Cerebellar nuclear complex (tissue), 1 donor: Measurements from ENCODE around the gene NMNAT1.
"Not testable (repeated sequence)": the region's sequence is repeated elsewhere in the genome, so short reads cannot be mapped to it uniquely, and the experiment has no call there.

ENCODE experiments used
- DNase-seq, 2 experiments: peaks; one replicate each; lab custom pipeline; 2025; lab: John Stamatoyannopoulos, UW

The NMNAT1 gene

GRCh38 chr1:9942939-9943788 is at the start of gene NMNAT1, which contains the start of gene LZIC:
NMNAT1 (plus strand) TSS chr1:9943475; CDS start chr1:9972074, 28,599 bp downstream.
LZIC (minus strand) TSS chr1:9943391; CDS start chr1:9936619, 6,772 bp downstream.
- DNase-seq: peak in 1 of 2 experiments; percentile 41

GRCh38 chr1:9894115-9894514 is 49.2 kb upstream of the NMNAT1 start:
- no peak for DNase-seq

- no peak for DNase-seq
Observed at GRCh38 chr1:9900142-9901043, 42.9 kb upstream of the NMNAT1 start.

- peak; percentile 44 to 71 for DNase-seq
Observed at GRCh38 chr1:9901148-9902059, 41.9 kb upstream of the NMNAT1 start.

- DNase-seq: peak in 1 of 2 experiments; percentile 71
Observed at GRCh38 chr1:9902060-9902452, 41.2 kb upstream of the NMNAT1 start.

GRCh38 chr1:9903801-9904527 is 39.3 kb upstream of the NMNAT1 start:
- DNase-seq: no peak

GRCh38 chr1:9904596-9904995 is 38.7 kb upstream of the NMNAT1 start:
- no peak for DNase-seq

- no peak for DNase-seq
Observed at GRCh38 chr1:9905010-9905409, 38.3 kb upstream of the NMNAT1 start.

GRCh38 chr1:9906466-9906865 is 36.8 kb upstream of the NMNAT1 start:
- no peak for DNase-seq

GRCh38 chr1:9907441-9907840 is 35.8 kb upstream of the NMNAT1 start:
- no peak for DNase-seq

GRCh38 chr1:9908871-9909233 is 34.4 kb upstream of the NMNAT1 start:
- DNase-seq: no peak

GRCh38 chr1:9909234-9910046 is 33.8 kb upstream of the NMNAT1 start:
- no peak for DNase-seq

GRCh38 chr1:9910076-9910422 is 33.2 kb upstream of the NMNAT1 start, which contains the start of gene CTNNBIP1:
CTNNBIP1 (minus strand) TSS chr1:9910269; CDS start chr1:9872064, 38,205 bp downstream.
- DNase-seq: no peak

- peak; percentile 97 to 99 for DNase-seq
Observed at GRCh38 chr1:9910423-9911178, 32.7 kb upstream of the NMNAT1 start.

- DNase-seq: no peak
Observed at GRCh38 chr1:9912264-9912936, 30.9 kb upstream of the NMNAT1 start.

GRCh38 chr1:9914610-9914937 is 28.7 kb upstream of the NMNAT1 start:
- no peak for DNase-seq

- DNase-seq: no peak
Observed at GRCh38 chr1:9916452-9916851, 26.8 kb upstream of the NMNAT1 start.

GRCh38 chr1:9917495-9917894 is 25.8 kb upstream of the NMNAT1 start:
- DNase-seq: not testable (repeated sequence)

GRCh38 chr1:9917901-9918300 is 25.4 kb upstream of the NMNAT1 start:
- DNase-seq: no peak
